ENCODE measurements around the gene BCS1L.

BCS1L gene

DNA sequence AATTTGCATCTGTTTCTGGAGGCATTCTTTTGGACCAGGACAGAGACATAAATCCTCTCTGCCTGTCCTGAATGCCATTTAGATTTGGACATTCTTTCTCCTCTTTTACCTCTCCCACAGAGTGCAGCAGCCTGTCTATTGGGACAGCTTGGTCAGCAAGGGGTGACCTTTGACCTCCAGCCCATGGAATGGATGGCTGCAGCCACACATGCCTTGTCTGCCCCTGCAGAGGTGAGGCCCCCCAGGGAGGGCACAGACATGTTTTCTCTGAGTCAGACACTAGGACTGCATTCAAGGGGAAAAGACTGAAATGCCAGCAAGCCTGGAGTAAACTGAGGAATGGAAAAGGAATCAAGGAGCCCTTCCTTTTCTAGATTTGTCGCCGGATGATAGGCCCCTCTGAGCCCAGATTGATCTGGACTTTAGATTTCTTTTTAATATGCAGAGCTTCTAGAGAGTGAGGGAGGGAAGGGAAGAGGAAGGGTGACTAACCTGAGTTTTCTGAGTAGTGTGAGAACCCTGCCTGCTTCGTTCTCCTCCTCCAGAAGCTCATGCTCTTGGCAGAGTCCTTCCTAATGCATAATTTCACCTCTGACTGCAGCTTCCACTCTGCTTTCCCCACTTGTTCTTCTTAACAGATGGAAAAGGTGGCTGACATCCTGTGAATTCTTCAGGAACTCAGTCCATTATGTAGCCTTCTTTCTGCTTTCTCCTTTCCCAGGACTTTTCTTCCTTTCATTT, 35.1 kb downstream of the BCS1L start:
- peaks cover 8 to 53% (median 20%) of the 10 kb centered on the region in 4 experiments for H3K36me3 ChIP-seq (ENCODE audit: control insufficient read depth in 4 of 4, insufficient read depth in 4 of 4, low read length in 3 of 4)
- DNase-seq: no peak
- no peak overlapping the region for H3K4me3 ChIP-seq (ENCODE audit: control insufficient read depth in 1 of 7, extremely low read depth in 1 of 7, insufficient read depth in 4 of 7, low read depth in 2 of 7, low read length in 6 of 7)
- no peaks in the 10 kb centered on the region for H3K27me3 ChIP-seq (replicated peaks in 2 of 5; ENCODE audit: control insufficient read depth in 4 of 5, insufficient read depth in 5 of 5, low read length in 4 of 5)
- H3K4me1 ChIP-seq (ENCODE audit: control extremely low read depth in 1 of 4, control insufficient read depth in 4 of 4, insufficient read depth in 4 of 4, low read length in 3 of 4): no peaks in the 10 kb centered on the region
- ChIA-PET POLR2A (no interaction called here), CTCF (no interaction called here)
- 100% methylated on average over 3 of the region's 3 CpGs for WGBS (ENCODE audit: insufficient coverage)
- H3K9me3 ChIP-seq (ENCODE audit: control extremely low read depth in 1 of 5, control insufficient read depth in 4 of 5, insufficient read depth in 2 of 5, low read depth in 1 of 5, low read length in 4 of 5): no peaks in the 10 kb centered on the region
- no peak overlapping the region for H3K27ac ChIP-seq (ENCODE audit: insufficient read depth in 1 of 2, low read depth in 1 of 2, low read length in 2 of 2, poor library complexity in 1 of 2, severe bottlenecking in 2 of 2)

DNA sequence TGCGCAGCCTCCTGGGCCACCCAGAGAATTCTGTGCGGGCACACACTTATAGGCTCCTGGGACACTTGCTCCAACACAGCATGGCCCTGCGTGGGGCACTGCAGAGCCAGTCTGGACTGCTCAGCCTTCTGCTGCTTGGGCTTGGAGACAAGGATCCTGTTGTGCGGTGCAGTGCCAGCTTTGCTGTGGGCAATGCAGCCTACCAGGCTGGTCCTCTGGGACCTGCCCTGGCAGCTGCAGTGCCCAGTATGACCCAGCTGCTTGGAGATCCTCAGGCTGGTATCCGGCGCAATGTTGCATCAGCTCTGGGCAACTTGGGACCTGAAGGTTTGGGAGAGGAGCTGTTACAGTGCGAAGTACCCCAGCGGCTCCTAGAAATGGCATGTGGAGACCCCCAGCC, 39.4 kb downstream of the BCS1L start:
- H3K9me3 ChIP-seq (ENCODE audit: control extremely low read depth in 1 of 5, control insufficient read depth in 4 of 5, insufficient read depth in 2 of 5, low read depth in 1 of 5, low read length in 4 of 5): no peaks in the 10 kb centered on the region
- no peak overlapping the region for H3K4me3 ChIP-seq (ENCODE audit: control insufficient read depth in 1 of 7, extremely low read depth in 1 of 7, insufficient read depth in 4 of 7, low read depth in 2 of 7, low read length in 6 of 7)
- H3K27ac ChIP-seq (ENCODE audit: insufficient read depth in 1 of 2, low read depth in 1 of 2, low read length in 2 of 2, poor library complexity in 1 of 2, severe bottlenecking in 2 of 2): no peak overlapping the region
- 96% methylated on average over 7 of the region's 8 CpGs for WGBS (ENCODE audit: insufficient coverage)
- DNase-seq: no peak
- no peaks in the 10 kb centered on the region for H3K4me1 ChIP-seq (ENCODE audit: control extremely low read depth in 1 of 4, control insufficient read depth in 4 of 4, insufficient read depth in 4 of 4, low read length in 3 of 4)
- H3K27me3 ChIP-seq (replicated peaks in 2 of 5; ENCODE audit: control insufficient read depth in 4 of 5, insufficient read depth in 5 of 5, low read length in 4 of 5): no peaks in the 10 kb centered on the region
- CTCF ChIA-PET: interaction anchor here (1.0 to 1.7 kb wide), 4 partner anchors 9 to 12 kb away, joined by 3 to 6 read pairs (median 4); partner anchors contain the start of gene TTLL4
- POLR2A ChIA-PET: no interaction called here
- peaks cover 4 to 26% (median 8%) of the 10 kb centered on the region in 4 experiments for H3K36me3 ChIP-seq (ENCODE audit: control insufficient read depth in 4 of 4, insufficient read depth in 4 of 4, low read length in 3 of 4)

DNA sequence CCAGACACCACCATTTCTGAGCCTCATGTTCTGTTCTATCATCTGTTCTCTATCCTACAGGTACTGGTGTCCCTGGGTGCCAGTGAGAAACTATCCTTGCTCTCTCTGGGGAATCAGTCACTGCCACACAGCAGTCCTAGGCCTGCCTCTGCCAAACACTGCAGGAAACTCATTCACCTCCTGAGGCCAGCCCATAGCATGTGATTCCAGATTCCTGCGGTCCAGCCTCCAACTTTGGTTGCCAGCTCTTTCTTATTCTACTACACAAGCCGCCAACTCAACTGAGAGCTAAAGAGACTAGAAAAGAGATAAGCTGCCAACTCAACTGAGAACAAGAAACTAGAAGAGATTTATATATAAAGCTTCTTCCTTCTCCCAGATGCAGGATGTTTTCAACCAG, 42.3 kb downstream of the BCS1L start:
- Histone ChIP-seq H3K27ac (ENCODE audit: insufficient read depth in 1 of 2, low read depth in 1 of 2, low read length in 2 of 2, poor library complexity in 1 of 2, severe bottlenecking in 2 of 2) (no peak overlapping the region), H3K4me1 (ENCODE audit: control extremely low read depth in 1 of 4, control insufficient read depth in 4 of 4, insufficient read depth in 4 of 4, low read length in 3 of 4) (no peaks in the 10 kb centered on the region), H3K27me3 (replicated peaks in 2 of 5; ENCODE audit: control insufficient read depth in 4 of 5, insufficient read depth in 5 of 5, low read length in 4 of 5) (no peaks in the 10 kb centered on the region), H3K36me3 (ENCODE audit: control insufficient read depth in 4 of 4, insufficient read depth in 4 of 4, low read length in 3 of 4) (peaks cover 0 to 12% (median 4%) of the 10 kb centered on the region in 4 experiments), H3K4me3 (ENCODE audit: control insufficient read depth in 1 of 7, extremely low read depth in 1 of 7, insufficient read depth in 4 of 7, low read depth in 2 of 7, low read length in 6 of 7) (no peak overlapping the region), H3K9me3 (ENCODE audit: control extremely low read depth in 1 of 5, control insufficient read depth in 4 of 5, insufficient read depth in 2 of 5, low read depth in 1 of 5, low read length in 4 of 5) (no peaks in the 10 kb centered on the region)
- WGBS (ENCODE audit: insufficient coverage): no CpG with 5 or more reads among the region's 2 CpGs
- ChIA-PET POLR2A (no interaction called here), CTCF (interaction anchor here (1.7 to 2.3 kb wide), 2 partner anchors 10 to 14 kb away, joined by 6 read pairs; no protein-coding TSS in a partner anchor)
- no peak for DNase-seq

GRCh38 chr2:218703341-218703740, 43.9 kb downstream of the BCS1L start:
- Histone ChIP-seq H3K4me1 (ENCODE audit: control extremely low read depth in 1 of 4, control insufficient read depth in 4 of 4, insufficient read depth in 4 of 4, low read length in 3 of 4) (no peaks in the 10 kb centered on the region), H3K4me3 (ENCODE audit: control insufficient read depth in 1 of 7, extremely low read depth in 1 of 7, insufficient read depth in 4 of 7, low read depth in 2 of 7, low read length in 6 of 7) (no peak overlapping the region), H3K27ac (ENCODE audit: insufficient read depth in 1 of 2, low read depth in 1 of 2, low read length in 2 of 2, poor library complexity in 1 of 2, severe bottlenecking in 2 of 2) (no peak overlapping the region), H3K9me3 (ENCODE audit: control extremely low read depth in 1 of 5, control insufficient read depth in 4 of 5, insufficient read depth in 2 of 5, low read depth in 1 of 5, low read length in 4 of 5) (peaks cover 0 to 2% (median 0%) of the 10 kb centered on the region in 5 experiments), H3K27me3 (replicated peaks in 2 of 5; ENCODE audit: control insufficient read depth in 4 of 5, insufficient read depth in 5 of 5, low read length in 4 of 5) (no peaks in the 10 kb centered on the region), H3K36me3 (ENCODE audit: control insufficient read depth in 4 of 4, insufficient read depth in 4 of 4, low read length in 3 of 4) (peaks cover 0 to 7% (median 3%) of the 10 kb centered on the region in 4 experiments)
- CTCF ChIA-PET: interaction anchor here (1.7 to 2.3 kb wide), 2 partner anchors 8 to 16 kb away, joined by 6 read pairs; no protein-coding TSS in a partner anchor
- POLR2A ChIA-PET: no interaction called here
- DNase-seq: no peak
- 100% methylated on average over 4 of the region's 4 CpGs for WGBS (ENCODE audit: insufficient coverage)

DNA sequence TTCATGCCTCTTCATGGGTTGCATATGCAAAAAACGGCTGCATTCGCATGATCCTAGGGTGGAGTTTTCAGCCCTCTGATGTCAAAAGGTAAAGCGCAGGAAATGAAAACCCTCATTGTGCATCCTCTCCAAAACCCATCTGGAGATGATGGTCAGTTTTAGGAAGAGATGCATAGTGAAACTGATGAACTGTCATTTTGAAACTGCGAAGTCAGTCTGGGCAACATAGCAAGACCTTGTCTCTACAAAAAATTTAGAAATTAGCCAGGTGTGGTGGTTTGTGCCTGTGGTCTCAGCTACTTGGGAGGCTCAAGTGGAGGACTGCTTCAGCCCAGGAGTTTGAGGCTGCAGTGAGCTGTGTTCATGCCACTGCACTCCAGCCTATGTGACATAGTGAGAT, 48.6 kb downstream of the BCS1L start:
- Histone ChIP-seq H3K4me1 (ENCODE audit: control extremely low read depth in 1 of 4, control insufficient read depth in 4 of 4, insufficient read depth in 4 of 4, low read length in 3 of 4) (peaks cover 8 to 16% (median 12%) of the 10 kb centered on the region in 4 experiments), H3K27me3 (replicated peaks in 2 of 5; ENCODE audit: control insufficient read depth in 4 of 5, insufficient read depth in 5 of 5, low read length in 4 of 5) (no peaks in the 10 kb centered on the region), H3K9me3 (ENCODE audit: control extremely low read depth in 1 of 5, control insufficient read depth in 4 of 5, insufficient read depth in 2 of 5, low read depth in 1 of 5, low read length in 4 of 5) (peaks cover 0 to 2% (median 0%) of the 10 kb centered on the region in 5 experiments), H3K36me3 (ENCODE audit: control insufficient read depth in 4 of 4, insufficient read depth in 4 of 4, low read length in 3 of 4) (no peaks in the 10 kb centered on the region), H3K27ac (ENCODE audit: insufficient read depth in 1 of 2, low read depth in 1 of 2, low read length in 2 of 2, poor library complexity in 1 of 2, severe bottlenecking in 2 of 2) (no peak overlapping the region), H3K4me3 (ENCODE audit: control insufficient read depth in 1 of 7, extremely low read depth in 1 of 7, insufficient read depth in 4 of 7, low read depth in 2 of 7, low read length in 6 of 7) (no peak overlapping the region)
- POLR2A ChIA-PET: interaction anchor here (0.6 to 0.7 kb wide), 2 partner anchors 100 to 416 kb away, joined by 3 read pairs; no protein-coding TSS in a partner anchor
- DNase-seq: no peak
- 100% methylated on average over 3 of the region's 4 CpGs for WGBS (ENCODE audit: insufficient coverage)
- CTCF ChIA-PET: interaction anchor here (0.6 to 2.1 kb wide), 6 partner anchors 10 to 115 kb away, joined by 3 to 6 read pairs (median 4); no protein-coding TSS in a partner anchor

GRCh38 chr2:218709908-218710307, 50.4 kb downstream of the BCS1L start:
- ChIA-PET POLR2A (no interaction called here), CTCF (interaction anchor here (0.7 to 3.4 kb wide), 13 partner anchors 11 to 187 kb away, joined by 3 to 11 read pairs (median 4); partner anchors contain the start of genes BCS1L and ZNF142)
- Histone ChIP-seq H3K27me3 (replicated peaks in 2 of 5; ENCODE audit: control insufficient read depth in 4 of 5, insufficient read depth in 5 of 5, low read length in 4 of 5) (no peaks in the 10 kb centered on the region), H3K4me3 (ENCODE audit: control insufficient read depth in 1 of 7, extremely low read depth in 1 of 7, insufficient read depth in 4 of 7, low read depth in 2 of 7, low read length in 6 of 7) (peak overlapping the region in 2 of 7 experiments; percentile 79 to 84), H3K4me1 (ENCODE audit: control extremely low read depth in 1 of 4, control insufficient read depth in 4 of 4, insufficient read depth in 4 of 4, low read length in 3 of 4) (peaks cover 8 to 21% (median 15%) of the 10 kb centered on the region in 4 experiments), H3K36me3 (ENCODE audit: control insufficient read depth in 4 of 4, insufficient read depth in 4 of 4, low read length in 3 of 4) (no peaks in the 10 kb centered on the region), H3K27ac (ENCODE audit: insufficient read depth in 1 of 2, low read depth in 1 of 2, low read length in 2 of 2, poor library complexity in 1 of 2, severe bottlenecking in 2 of 2) (no peak overlapping the region), H3K9me3 (ENCODE audit: control extremely low read depth in 1 of 5, control insufficient read depth in 4 of 5, insufficient read depth in 2 of 5, low read depth in 1 of 5, low read length in 4 of 5) (peaks cover 0 to 2% (median 0%) of the 10 kb centered on the region in 5 experiments)
- DNase-seq: no peak
- 90% methylated on average over 7 of the region's 8 CpGs for WGBS (ENCODE audit: insufficient coverage)

DNA sequence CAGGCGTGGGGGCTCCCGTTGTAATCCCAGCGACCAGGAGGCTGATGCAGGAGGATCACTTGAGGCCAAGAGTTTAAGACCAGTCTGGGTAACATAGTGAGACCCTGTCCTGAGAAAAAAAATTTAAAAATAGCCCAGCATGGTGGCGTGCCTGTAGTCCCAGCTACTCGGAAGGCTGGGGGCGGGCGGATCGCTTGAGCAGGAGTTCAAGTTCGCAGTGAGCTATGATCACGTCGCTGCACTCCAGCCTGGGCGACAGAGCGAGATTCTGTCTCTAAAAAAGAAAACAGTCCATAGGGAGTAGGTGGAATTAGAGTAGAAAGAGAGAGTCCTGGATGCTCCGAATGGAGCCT, 50.8 kb downstream of the BCS1L start:
- Histone ChIP-seq H3K9me3 (ENCODE audit: control extremely low read depth in 1 of 5, control insufficient read depth in 4 of 5, insufficient read depth in 2 of 5, low read depth in 1 of 5, low read length in 4 of 5) (peaks cover 0 to 2% (median 0%) of the 10 kb centered on the region in 5 experiments), H3K27ac (ENCODE audit: insufficient read depth in 1 of 2, low read depth in 1 of 2, low read length in 2 of 2, poor library complexity in 1 of 2, severe bottlenecking in 2 of 2) (no peak overlapping the region), H3K27me3 (replicated peaks in 2 of 5; ENCODE audit: control insufficient read depth in 4 of 5, insufficient read depth in 5 of 5, low read length in 4 of 5) (no peaks in the 10 kb centered on the region), H3K4me1 (ENCODE audit: control extremely low read depth in 1 of 4, control insufficient read depth in 4 of 4, insufficient read depth in 4 of 4, low read length in 3 of 4) (peaks cover 8 to 21% (median 15%) of the 10 kb centered on the region in 4 experiments), H3K4me3 (ENCODE audit: control insufficient read depth in 1 of 7, extremely low read depth in 1 of 7, insufficient read depth in 4 of 7, low read depth in 2 of 7, low read length in 6 of 7) (peak overlapping the region in 6 of 7 experiments; percentile 44 to 89 (median 82)), H3K36me3 (ENCODE audit: control insufficient read depth in 4 of 4, insufficient read depth in 4 of 4, low read length in 3 of 4) (peaks cover 0 to 2% (median under 1%) of the 10 kb centered on the region in 4 experiments)
- CTCF ChIA-PET: interaction anchor here (0.7 to 3.4 kb wide), 13 partner anchors 11 to 186 kb away, joined by 3 to 11 read pairs (median 4); partner anchors contain the start of genes BCS1L and ZNF142
- POLR2A ChIA-PET: interaction anchor here (1.4 kb wide), 1 partner anchor 13 kb away, joined by 3 read pairs; no protein-coding TSS in a partner anchor
- no peak for DNase-seq
- WGBS (ENCODE audit: insufficient coverage): 65% methylated on average over 13 of the region's 14 CpGs
